NB4 (cell line): Measurements from ENCODE around the gene CDR2.

Experiments
- MAX ChIP-seq: IDR thresholded peaks from 2 replicates; pipeline ENCODE4 v1.6.1; 2011; ENCODE audit warnings: low read depth, low read length
- MYC ChIP-seq: IDR thresholded peaks from 2 replicates; pipeline ENCODE4 v1.6.1; 2011; ENCODE audit warnings: low read depth, low read length
- POLR2A ChIP-seq: IDR thresholded peaks from 2 replicates; pipeline ENCODE4 v1.6.1; 2011; ENCODE audit warnings: mild to moderate bottlenecking; ENCODE audit not compliant: insufficient read length; ENCODE audit errors: extremely low read depth
- TF ChIP-seq, protein P1 (sequence below): IDR thresholded peaks from one replicate; pipeline ENCODE4 v1.5.1; 2012; ENCODE audit warnings: low read depth, low read length

DNA sequence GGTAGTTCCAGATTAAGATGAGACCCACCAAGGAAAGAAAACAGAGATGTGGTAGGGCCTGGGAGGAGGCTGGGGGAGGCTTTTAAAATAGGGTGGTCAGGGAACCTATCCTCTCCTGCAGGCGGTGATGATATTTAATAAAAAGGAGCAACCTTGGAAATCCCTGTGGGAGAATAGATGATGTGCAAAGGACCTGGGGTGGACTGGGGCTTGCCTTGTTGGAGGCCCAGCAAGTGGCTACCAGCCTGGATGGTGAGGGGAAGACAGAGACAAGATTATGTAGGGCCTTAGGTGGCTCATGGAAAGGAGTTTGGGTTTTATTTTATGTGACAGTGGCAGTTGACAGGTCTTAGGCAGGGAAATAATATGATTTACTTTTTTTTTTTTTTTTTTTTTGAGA, 75.4 kb downstream of the CDR2 start:
- TF ChIP-seq, protein P1, sequence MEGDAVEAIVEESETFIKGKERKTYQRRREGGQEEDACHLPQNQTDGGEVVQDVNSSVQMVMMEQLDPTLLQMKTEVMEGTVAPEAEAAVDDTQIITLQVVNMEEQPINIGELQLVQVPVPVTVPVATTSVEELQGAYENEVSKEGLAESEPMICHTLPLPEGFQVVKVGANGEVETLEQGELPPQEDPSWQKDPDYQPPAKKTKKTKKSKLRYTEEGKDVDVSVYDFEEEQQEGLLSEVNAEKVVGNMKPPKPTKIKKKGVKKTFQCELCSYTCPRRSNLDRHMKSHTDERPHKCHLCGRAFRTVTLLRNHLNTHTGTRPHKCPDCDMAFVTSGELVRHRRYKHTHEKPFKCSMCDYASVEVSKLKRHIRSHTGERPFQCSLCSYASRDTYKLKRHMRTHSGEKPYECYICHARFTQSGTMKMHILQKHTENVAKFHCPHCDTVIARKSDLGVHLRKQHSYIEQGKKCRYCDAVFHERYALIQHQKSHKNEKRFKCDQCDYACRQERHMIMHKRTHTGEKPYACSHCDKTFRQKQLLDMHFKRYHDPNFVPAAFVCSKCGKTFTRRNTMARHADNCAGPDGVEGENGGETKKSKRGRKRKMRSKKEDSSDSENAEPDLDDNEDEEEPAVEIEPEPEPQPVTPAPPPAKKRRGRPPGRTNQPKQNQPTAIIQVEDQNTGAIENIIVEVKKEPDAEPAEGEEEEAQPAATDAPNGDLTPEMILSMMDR, result no peak
- TF ChIP-seq POLR2A (no peak), MYC (no peak), MAX (no peak)
